ENCODE results near the gene MAGI2. TPM values are rescaled to one million over a fixed set of nuclear protein-coding genes. Genes with fewer than 3 reads are reported as not detected.
"Not testable (repeated sequence)": the region's sequence is repeated elsewhere in the genome, so short reads cannot be mapped to it uniquely, and the experiment has no call there.

MAGI2 gene
- total RNA-seq, 6 experiments from 2014 or later: 1.2 to 4.0 (median 2.4) TPM

DNA sequence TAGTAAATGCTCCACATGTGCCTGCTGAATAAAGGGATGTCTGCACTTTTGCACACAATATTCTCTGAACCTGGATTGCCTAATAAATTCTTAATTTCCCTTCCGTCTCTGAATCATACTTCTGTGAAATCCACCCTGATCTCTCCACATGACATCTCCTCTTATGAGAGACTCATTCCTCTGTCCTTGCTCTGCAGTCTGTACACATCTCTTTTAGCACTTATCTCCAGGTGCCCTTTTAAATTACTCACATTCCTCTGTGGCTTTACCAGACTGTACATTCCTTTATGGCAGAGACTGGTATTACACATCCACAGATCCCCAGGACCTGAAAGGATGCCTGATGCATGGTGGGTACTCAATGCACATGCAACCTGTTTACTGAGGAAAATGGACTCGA, 1127.3 kb downstream of the MAGI2 start:
- Histone ChIP-seq H3K36me3 (no peaks in the 10 kb centered on the region), H3K27ac (no peak overlapping the region), H3K27me3 (no peaks in the 10 kb centered on the region), H3K4me1 (no peaks in the 10 kb centered on the region), H3K4me3 (no peak overlapping the region), H3K9me3 (no peaks in the 10 kb centered on the region)
- intact Hi-C loops (cut with DNase I): no loop called here
- 71% methylated on average over 2 of the region's 2 CpGs for WGBS (ENCODE audit: insufficient coverage, low coverage, low lambda C conversion rate, missing lambda C conversion rate)
- ATAC-seq (no peak), DNase-seq (no peak)
- TF ChIP-seq POLR2A (IDR thresholded peaks at IDR 0.05) (no peak), CTCF (IDR thresholded peaks at IDR 0.05) (no peak)

DNA sequence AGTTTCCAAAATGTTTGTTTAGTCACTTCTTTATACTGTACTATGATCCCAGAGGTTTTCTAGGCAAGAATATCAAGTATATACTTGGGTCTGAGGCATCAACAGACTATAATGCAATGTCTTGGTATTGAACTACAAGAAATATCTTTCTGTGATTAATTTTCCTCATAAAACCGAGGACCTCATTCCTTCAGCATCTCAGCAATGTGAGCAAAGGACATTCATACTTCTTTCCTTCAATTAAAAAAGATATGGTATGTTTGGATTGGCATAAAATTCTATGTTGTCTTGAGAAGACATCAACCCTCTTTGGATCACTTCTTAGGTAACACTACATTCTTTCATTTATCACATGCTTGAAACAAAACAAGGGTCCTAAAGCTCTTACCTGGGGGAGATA, 1130.3 kb downstream of the MAGI2 start:
- DNase-seq (no peak), ATAC-seq (no peak)
- Histone ChIP-seq H3K27me3 (no peaks in the 10 kb centered on the region), H3K27ac (no peak overlapping the region), H3K4me1 (no peaks in the 10 kb centered on the region), H3K36me3 (no peaks in the 10 kb centered on the region), H3K9me3 (no peaks in the 10 kb centered on the region), H3K4me3 (no peak overlapping the region)
- 35% methylated on average over 1 of the region's 1 CpG for WGBS (ENCODE audit: insufficient coverage, low coverage, low lambda C conversion rate, missing lambda C conversion rate)
- TF ChIP-seq POLR2A (IDR thresholded peaks at IDR 0.05) (no peak), CTCF (IDR thresholded peaks at IDR 0.05) (no peak)
- intact Hi-C loops (cut with DNase I): no loop called here

DNA sequence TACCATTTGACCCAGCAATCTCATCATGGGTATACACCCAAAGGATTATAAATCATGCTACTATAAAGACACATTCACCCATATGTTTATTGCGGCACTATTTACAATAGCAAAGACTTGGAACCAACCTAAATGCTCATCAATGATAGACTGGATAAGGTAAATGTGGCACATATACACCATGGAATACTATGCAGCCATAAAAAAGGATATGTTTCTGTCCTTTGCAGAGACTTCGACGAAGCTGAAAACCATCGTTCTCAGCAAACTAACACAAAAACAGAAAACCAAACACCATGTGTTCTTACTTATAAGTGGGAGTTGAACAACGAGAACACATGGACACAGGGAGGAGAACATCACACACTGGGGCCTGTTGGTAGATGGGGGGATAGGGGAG, 1131.2 kb downstream of the MAGI2 start:
- 83% methylated on average over 5 of the region's 5 CpGs for WGBS (ENCODE audit: insufficient coverage, low coverage, low lambda C conversion rate, missing lambda C conversion rate)
- H3K27me3 ChIP-seq; H3K9me3 ChIP-seq; H3K27ac ChIP-seq; DNase-seq; H3K36me3 ChIP-seq; ATAC-seq; H3K4me1 ChIP-seq; intact Hi-C loops (cut with DNase I); H3K4me3 ChIP-seq: not testable (repeated sequence)

DNA sequence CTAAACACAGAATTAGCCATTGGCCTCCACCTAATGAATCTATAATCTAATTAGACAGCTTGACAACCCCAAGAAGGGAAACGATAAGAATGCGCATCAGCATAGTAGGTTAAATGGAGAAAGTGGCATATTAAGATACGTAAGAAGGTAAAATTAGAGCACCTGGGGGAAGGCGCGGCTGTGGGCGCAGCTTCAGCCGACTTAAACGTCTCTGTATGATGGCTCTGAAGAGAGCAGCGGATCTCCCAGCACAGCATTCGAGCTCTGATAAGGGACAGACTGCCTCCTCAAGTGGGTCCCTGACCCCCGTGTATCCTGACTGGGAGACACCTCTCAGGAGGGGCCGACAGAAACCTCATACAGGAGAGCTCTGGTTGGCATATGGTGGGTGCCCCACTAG, 1136.1 kb downstream of the MAGI2 start:
- Histone ChIP-seq H3K4me3 (no peak overlapping the region), H3K4me1 (no peaks in the 10 kb centered on the region), H3K9me3 (no peaks in the 10 kb centered on the region), H3K27ac (no peak overlapping the region), H3K27me3 (no peaks in the 10 kb centered on the region), H3K36me3 (no peaks in the 10 kb centered on the region)
- 70% methylated on average over 7 of the region's 12 CpGs for WGBS (ENCODE audit: insufficient coverage, low coverage, low lambda C conversion rate, missing lambda C conversion rate)
- intact Hi-C loops (cut with DNase I): no loop called here
- no peak for TF ChIP-seq CTCF (IDR thresholded peaks at IDR 0.05)
- TF ChIP-seq POLR2A (IDR thresholded peaks at IDR 0.05): no peak
- ATAC-seq: no peak
- no peak for DNase-seq

DNA sequence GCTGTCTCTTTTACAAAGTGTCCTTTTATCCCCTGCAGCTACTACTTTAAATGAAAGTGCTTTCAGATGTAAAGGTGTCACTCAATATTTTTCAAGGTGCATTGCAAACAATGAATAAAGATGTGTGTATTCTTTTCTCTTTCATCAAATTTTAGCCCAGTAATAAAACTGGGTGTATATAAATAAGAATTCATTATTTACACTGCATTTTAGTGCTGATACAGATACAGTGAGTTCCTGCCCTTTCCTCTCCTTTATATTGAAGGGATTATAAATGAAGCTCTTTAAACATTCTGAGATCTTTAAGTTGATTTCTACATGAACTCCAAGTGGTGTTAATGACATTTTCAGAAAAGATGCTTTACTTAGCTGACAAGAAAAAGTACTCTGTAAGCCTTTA, 1137.4 kb downstream of the MAGI2 start:
- intact Hi-C loops (cut with DNase I): no loop called here
- H3K27ac ChIP-seq: no peak overlapping the region
- H3K4me1 ChIP-seq: no peaks in the 10 kb centered on the region
- TF ChIP-seq CTCF (IDR thresholded peaks at IDR 0.05): no peak
- no peak for TF ChIP-seq POLR2A (IDR thresholded peaks at IDR 0.05)
- no peaks in the 10 kb centered on the region for H3K36me3 ChIP-seq
- H3K9me3 ChIP-seq: no peaks in the 10 kb centered on the region
- ATAC-seq: no peak
- H3K4me3 ChIP-seq: no peak overlapping the region
- DNase-seq: no peak
- H3K27me3 ChIP-seq: no peaks in the 10 kb centered on the region
